Ramos (cell line): ENCODE data around the gene RGS7BP.
"Not testable (repeated sequence)": the region's sequence is repeated elsewhere in the genome, so short reads cannot be mapped to it uniquely, and the experiment has no call there.

Experiments used
- in situ Hi-C: fragments of 300-500 bp; cut with MboI; formaldehyde crosslinking; loops from one replicate; pipeline ENCODE4 v1.14.3; 2022; ENCODE audit warnings: low sequenced_read_pairs; ENCODE audit not compliant: unreplicated experiment

Gene RGS7BP

GRCh38 chr5:64534033-64534432 lies 28.2 kb downstream of the RGS7BP start:
- in situ Hi-C loops, result no loop called here

- in situ Hi-C loops, result no loop called here
Measured at GRCh38 chr5:64557911-64558310, 52.1 kb downstream of the RGS7BP start.

DNA sequence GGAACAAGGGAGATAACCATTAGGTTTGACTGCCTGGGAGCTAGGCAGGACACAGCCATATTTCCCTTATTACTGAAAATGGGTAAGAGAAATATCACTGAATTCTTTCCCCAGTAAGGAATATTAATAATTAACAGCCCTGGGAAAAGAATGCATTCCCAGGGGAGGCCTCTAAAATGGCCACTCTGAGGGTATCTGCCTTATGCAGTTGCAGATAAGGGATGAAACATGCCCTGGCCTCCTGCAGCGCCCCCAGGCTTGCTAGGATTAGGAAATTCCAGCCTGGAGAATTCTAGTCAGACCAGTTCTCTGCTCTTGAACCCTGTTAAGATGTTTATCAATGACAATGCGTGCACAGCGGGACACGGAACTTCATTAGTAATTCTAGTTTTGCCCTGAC lies 52.8 kb downstream of the RGS7BP start:
- in situ Hi-C loops, result not testable (repeated sequence)

GRCh38 chr5:64566310-64566916 lies 60.6 kb downstream of the RGS7BP start:
- in situ Hi-C loops, result no loop called here

DNA sequence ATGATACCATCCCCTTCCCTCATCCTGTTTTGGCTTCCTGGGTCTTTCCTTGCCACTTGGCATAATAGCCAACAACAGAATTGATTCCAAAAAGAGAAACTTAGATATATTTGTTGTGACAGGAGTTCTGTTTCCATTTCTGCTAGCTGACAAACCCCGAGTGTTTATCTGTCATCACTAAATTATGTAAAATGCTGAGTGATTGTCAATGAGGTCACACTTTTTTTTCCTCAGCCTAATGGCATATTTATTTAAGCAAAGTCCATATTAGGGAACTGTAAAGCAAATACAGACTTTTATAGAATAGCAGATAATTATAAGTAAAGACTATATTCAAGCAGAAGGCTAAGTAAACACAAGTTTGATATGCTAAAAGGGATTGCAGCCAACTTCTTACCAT lies 64.0 kb downstream of the RGS7BP start:
- in situ Hi-C loops, result no loop called here

- in situ Hi-C loops, result no loop called here
Measured at GRCh38 chr5:64570395-64570996, 64.7 kb downstream of the RGS7BP start.

DNA sequence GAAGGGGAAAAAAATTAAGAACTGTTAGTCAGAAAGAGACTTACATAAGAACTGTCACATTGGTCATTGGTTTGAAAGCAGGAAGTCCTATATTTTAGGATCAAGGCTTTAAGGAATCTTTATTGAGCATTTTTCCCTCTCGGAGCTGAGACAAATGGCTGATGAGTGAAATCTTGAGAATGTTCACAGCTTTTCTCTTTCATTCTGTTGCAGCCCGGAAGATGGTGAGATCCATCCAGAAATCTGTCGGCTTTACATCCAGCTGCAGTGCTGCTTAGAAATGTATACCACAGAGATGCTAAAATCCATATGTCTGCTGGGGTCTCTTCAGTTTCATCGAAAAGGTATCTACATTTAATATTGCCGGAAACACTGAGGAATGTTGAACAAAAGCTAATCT lies 69.7 kb downstream of the RGS7BP start:
- in situ Hi-C loops, result no loop called here

DNA sequence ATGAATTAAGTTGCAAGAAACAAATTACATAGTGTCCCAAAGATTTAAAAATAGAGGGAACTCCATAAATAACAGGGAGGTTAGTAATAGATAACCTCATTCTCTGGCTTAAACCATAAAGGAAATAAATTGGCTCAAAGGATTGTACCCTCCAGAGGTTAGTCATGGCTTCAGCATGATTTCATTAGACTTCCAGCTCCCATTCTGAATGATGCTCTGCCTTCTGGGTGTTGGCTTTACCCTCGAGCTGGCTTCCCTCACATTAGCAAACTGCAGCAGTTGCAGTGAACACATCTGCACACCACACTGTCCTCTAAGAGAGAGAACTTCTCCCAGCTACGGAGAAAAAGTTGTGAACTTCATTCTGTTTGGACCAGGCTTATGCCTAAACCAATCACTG lies 70.4 kb downstream of the RGS7BP start:
- in situ Hi-C loops, result no loop called here

DNA sequence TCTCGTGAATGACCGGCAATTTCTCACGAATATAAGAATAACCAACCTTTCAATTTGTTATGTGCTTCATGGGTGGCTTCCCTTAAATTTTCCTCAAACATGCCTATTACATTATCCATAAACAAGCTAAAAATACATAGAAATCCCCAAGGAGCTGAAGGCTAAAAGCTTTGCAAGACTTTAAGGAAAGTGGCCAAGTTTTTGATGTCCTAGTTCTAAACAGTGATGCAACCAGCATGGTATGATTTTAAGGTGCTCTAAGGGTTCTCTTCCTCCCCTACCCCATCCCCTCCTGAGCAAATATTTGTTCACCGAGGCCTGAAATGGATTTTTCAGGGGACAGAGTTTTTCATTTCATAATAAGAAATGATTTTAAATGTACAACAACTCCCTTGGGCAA lies 79.8 kb downstream of the RGS7BP start:
- in situ Hi-C loops, result no loop called here

DNA sequence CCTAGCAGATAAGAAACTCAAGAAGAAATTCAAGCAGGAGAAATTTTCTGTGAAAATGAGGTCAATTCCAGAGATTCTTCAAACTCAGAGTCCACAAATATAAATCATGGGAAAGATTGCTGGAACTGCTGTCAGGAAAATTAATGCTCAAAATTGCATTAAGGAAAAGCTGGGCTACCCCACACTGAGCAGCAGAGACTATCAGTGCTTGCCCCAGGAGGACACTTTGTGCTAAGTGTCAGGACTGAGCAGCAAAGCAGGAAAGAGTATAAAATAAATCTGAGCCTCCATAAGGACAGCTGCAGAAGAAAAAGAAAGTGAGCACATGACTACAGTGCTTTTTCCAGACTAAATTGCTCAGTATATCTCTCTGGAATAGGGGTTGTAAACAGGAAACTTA lies 81.6 kb downstream of the RGS7BP start:
- in situ Hi-C loops, result no loop called here

DNA sequence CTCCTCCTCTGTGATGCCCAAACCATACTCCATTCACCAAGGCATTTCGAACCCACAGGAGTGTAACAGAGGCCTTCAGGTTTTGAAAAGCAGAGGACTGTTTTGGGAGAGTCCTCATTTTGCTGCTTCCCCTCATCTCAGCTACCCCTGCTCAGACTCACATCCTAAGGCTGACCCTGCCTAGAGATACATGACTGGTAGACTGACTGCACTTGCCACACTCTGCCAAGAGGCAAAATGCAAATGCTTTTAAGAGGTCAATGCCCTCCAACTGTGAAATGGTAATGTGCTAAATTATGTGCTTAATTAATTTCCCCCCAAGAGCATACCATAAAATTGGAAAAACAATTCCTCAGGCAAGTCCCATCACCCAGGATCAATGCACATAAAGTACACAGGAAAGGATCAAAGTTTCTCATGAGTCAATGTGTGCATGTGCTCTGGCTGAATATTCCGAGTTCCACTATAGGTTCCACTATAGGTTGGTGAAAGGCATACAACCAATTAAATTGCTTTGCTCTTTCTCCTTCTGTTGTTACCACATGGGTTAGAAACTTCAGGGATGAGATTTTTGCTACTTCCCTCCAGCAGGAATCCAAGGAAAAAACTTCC lies 87.0 kb downstream of the RGS7BP start:
- in situ Hi-C loops, result no loop called here

GRCh38 chr5:64594025-64594424 lies 88.2 kb downstream of the RGS7BP start:
- in situ Hi-C loops, result no loop called here

DNA sequence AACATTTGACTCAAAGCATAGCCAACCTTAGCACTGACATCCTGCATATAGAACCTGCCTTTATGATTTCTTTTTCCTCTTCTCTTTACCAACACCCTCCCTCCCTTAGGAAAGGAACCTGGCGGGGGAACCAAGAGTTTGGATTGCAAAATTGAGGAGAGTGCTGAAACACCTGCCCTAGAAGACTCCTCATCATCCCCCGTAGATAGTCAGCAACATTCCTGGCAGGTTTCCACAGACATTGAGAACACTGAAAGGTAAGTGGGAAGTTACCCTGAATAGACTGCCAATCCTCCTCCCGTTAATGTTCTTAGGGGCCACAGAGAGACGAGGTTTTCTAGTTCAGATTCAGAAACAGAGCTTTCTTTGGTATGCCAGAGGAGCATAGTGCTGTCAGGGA lies 88.8 kb downstream of the RGS7BP start:
- in situ Hi-C loops, result no loop called here

- in situ Hi-C loops, result no loop called here
Measured at GRCh38 chr5:64595031-64595855, 89.4 kb downstream of the RGS7BP start.

DNA sequence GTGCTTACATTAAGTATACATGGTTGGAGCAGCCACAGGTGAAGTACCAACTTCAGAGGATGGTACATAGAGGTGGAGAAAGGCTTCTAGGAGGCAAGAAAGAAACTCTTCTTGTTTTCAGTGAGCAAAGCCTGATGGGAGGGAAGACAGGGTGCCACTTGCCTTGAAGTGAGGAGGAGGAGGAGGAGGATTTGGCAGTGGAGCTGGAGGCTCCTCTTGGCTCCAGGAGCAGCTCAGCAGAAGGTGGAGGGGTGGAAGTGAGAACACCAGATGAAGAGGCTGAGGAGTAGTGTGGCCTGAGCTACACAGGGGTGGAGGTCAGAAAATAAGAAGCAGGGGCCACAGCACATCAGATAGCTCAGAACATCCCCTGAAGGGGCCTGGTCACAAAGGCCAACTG lies 93.4 kb downstream of the RGS7BP start:
- in situ Hi-C loops, result no loop called here

DNA sequence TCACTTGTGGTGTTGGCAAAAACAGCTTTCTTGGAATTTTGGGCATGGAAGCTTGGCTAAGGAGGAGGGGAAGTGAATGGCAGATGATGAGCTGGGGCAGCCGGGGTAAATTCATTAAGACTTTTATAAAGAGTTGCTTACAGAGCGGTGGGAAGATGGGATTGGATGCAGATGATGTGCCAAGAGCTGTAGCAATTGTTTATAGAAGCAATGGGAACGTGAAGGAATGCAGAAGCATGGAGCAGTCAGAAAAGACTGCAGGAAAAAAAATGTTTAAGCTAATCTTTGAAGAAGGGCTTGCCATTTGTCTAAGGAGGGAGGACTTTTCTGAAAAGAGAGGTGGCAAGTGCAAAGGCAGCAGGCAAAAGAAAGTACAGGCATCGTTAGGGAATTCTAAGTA lies 97.9 kb downstream of the RGS7BP start:
- in situ Hi-C loops, result loop anchor here (25.0 kb wide), 1 partner anchor 366 kb away; no protein-coding TSS in a partner anchor

- in situ Hi-C loops, result loop anchor here (25.0 kb wide), 1 partner anchor 370 kb away; no protein-coding TSS in a partner anchor
Measured at GRCh38 chr5:64606926-64607325, 101.1 kb downstream of the RGS7BP start.

DNA sequence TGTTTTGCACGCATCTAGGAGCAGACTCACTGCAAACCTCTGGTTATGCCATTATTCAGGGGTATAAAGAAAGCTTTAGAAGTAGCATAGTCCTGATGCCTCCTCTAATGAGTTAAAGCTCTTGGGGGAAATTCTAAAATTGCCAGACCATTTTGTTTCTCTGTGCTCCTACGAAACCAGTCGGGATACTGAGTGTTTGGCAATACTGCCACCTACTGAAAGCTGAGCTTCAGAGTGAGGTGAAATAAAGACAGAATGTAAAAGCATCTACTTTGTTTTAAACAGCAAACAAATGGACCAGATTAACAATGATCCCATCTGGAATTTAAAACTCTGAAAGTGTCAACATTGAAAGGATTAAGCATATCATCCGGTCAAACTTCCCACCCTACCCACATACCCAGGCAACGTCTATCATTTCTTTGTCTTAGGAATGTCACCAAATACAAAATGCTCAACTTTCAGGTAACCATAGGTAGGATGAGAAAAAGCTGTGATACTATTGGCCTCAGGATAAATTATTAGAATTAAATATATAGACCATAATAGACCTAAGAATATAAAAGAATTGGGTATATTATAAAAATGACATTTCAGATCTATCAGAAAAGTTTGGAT lies 106.6 kb downstream of the RGS7BP start:
- in situ Hi-C loops, result loop anchor here (25.0 kb wide), 1 partner anchor 375 kb away; no protein-coding TSS in a partner anchor

GRCh38 chr5:64615895-64616294 lies 110.1 kb downstream of the RGS7BP start:
- in situ Hi-C loops, result loop anchor here (25.0 kb wide), 1 partner anchor 379 kb away; no protein-coding TSS in a partner anchor

GRCh38 chr5:64619609-64620008 lies 113.8 kb downstream of the RGS7BP start:
- in situ Hi-C loops, result loop anchor here (25.0 kb wide), 1 partner anchor 382 kb away; no protein-coding TSS in a partner anchor
